K562 (cell line): ENCODE data around the gene CNOT6. TPM values are rescaled to one million over a fixed set of nuclear protein-coding genes. Genes with fewer than 3 reads are reported as not detected.

Source experiments
- ARID2 ChIP-seq: fragments of 450-650 bp; IDR thresholded peaks from 2 replicates; pipeline ENCODE4 v1.6.1; 2017; ENCODE audit warnings: antibody characterized with exemption, mild to moderate bottlenecking
- DPF2 ChIP-seq: fragments of 450-650 bp; IDR thresholded peaks from 2 replicates; pipeline ENCODE4 v1.6.1; 2016
- FOXA3 ChIP-seq, 2 experiments: fragments of 450-650 bp in 1 of 2; sonication (generic) in 1 of 2; formaldehyde crosslinking; IDR thresholded peaks in 1 of 2; conservative IDR thresholded peaks in 1 of 2; 2 replicates each; pipeline versions ENCODE4 v1.4.0 to v1.8.0; 2020 to 2022; ENCODE audit warnings: mild to moderate bottlenecking in 2 of 2, missing genetic modification reagents in 1 of 2
- FOXJ2 ChIP-seq: fragments of 200-800 bp; sonication (Bioruptor generic); IDR thresholded peaks from 2 replicates; pipeline ENCODE4 v1.6.1; 2016; ENCODE audit warnings: missing genetic modification characterization, missing compliant biosample characterization
- FOXK1 ChIP-seq: sonication (generic); formaldehyde crosslinking; IDR thresholded peaks from 2 replicates; pipeline ENCODE4 v1.8.0; 2022; ENCODE audit warnings: missing genetic modification reagents, mild to moderate bottlenecking, borderline replicate concordance
- HNRNPUL1 ChIP-seq: fragments of 200-400 bp; formaldehyde crosslinking; IDR thresholded peaks from 2 replicates; pipeline ENCODE4 v1.6.1; 2017; ENCODE audit warnings: low read length
- JUNB ChIP-seq: fragments of 450-650 bp; formaldehyde crosslinking; conservative IDR thresholded peaks from 2 replicates; pipeline ENCODE4 v1.4.0; 2020; ENCODE audit warnings: mild to moderate bottlenecking
- MAFK ChIP-seq: IDR thresholded peaks from 2 replicates; pipeline ENCODE4 v1.6.1; 2011; ENCODE audit warnings: low read length, improper control_type of control experiment
- MBD1 ChIP-seq: fragments of 250-450 bp; sonication (Bioruptor Pico); IDR thresholded peaks from 2 replicates; pipeline ENCODE4 v1.8.0; 2022; ENCODE audit warnings: inconsistent platforms
- MITF ChIP-seq: IDR thresholded peaks from 2 replicates; pipeline ENCODE4 v1.6.1; 2014; ENCODE audit warnings: antibody characterized with exemption
- SOX6 ChIP-seq: fragments of 450-650 bp; IDR thresholded peaks from 2 replicates; pipeline ENCODE4 v1.6.1; 2014; ENCODE audit warnings: mild to moderate bottlenecking
- TAF15 ChIP-seq: fragments of 200-400 bp; formaldehyde crosslinking; IDR thresholded peaks from 2 replicates; pipeline ENCODE4 v1.6.1; 2017; ENCODE audit warnings: mild to moderate bottlenecking, low read depth, low read length, moderate library complexity
- TOE1 ChIP-seq, 2 experiments: fragments of 450-650 bp in 1 of 2; sonication (generic) in 1 of 2; formaldehyde crosslinking in 1 of 2; IDR thresholded peaks; 2 replicates each; pipeline versions ENCODE4 v1.7.1 to v1.8.0; 2016 to 2022; ENCODE audit warnings: borderline replicate concordance in 2 of 2, mild to moderate bottlenecking in 2 of 2, antibody characterized with exemption in 1 of 2, inconsistent platforms in 1 of 2, low read depth in 1 of 2, missing genetic modification reagents in 1 of 2, moderate library complexity in 1 of 2
- UBTF ChIP-seq, 2 experiments: IDR thresholded peaks; 2 replicates each; pipeline ENCODE4 v1.6.1; 2012; ENCODE audit warnings: improper control_type of control experiment in 2 of 2, low read depth in 2 of 2, low read length in 2 of 2, borderline replicate concordance in 1 of 2
- ZNF175 ChIP-seq: fragments of 200-800 bp; sonication (Bioruptor generic); IDR thresholded peaks from 2 replicates; pipeline ENCODE4 v1.6.1; 2016; ENCODE audit warnings: low read depth, mild to moderate bottlenecking, missing genetic modification characterization, missing compliant biosample characterization
- ZNF23 ChIP-seq: fragments of 250-450 bp; sonication (Bioruptor Pico); IDR thresholded peaks from 2 replicates; pipeline ENCODE4 v1.4.0; 2020; ENCODE audit warnings: mild to moderate bottlenecking
- polyA plus RNA-seq, 8 experiments: library from polyadenylated mRNA; depleted of rRNA in 4 of 8; stranded (reverse) in 5 of 8; unstranded in 3 of 8; fragments of >200 nt; fragmentation: Nextera tagmentation in 2 of 8; fragmentation: Illumina TruSeq in 1 of 8; extraction: Ambion mirVana in 2 of 8; extraction: Trizol in 1 of 8; gene quantifications; 2 replicates each; pipeline versions ENCODE4 v1.2.1 to v1.2.3, GENCODE V29; 2011 to 2014; ENCODE audit warnings: inconsistent platforms in 1 of 8, missing spikeins in 1 of 8
- total RNA-seq, 7 experiments: library from RNA; depleted of rRNA in 6 of 7; stranded (reverse); fragments of >200 nt in 6 of 7; fragmentation: Illumina TruSeq in 2 of 7; extraction: Trizol in 2 of 7; gene quantifications; 2 replicates each; pipeline versions ENCODE4 v1.2.1 to v1.2.3, GENCODE V29; 2011 to 2021; ENCODE audit warnings: low replicate concordance in 1 of 7
- TF ChIP-seq, protein P1 (sequence below): fragments of 250-450 bp; sonication (Bioruptor Pico); IDR thresholded peaks from 2 replicates; pipeline ENCODE4 v1.4.0; 2020; ENCODE audit warnings: mild to moderate bottlenecking
- TF ChIP-seq, protein P2 (sequence below): fragments of 250-450 bp; sonication (Bioruptor Pico); IDR thresholded peaks from 2 replicates; pipeline ENCODE4 v1.5.1; 2021; ENCODE audit warnings: mild to moderate bottlenecking

CNOT6 gene
- total and polyA plus RNA-seq, 9 of the 15 experiments (the other 6 are each of a cell fraction or from before 2014, with no cell fraction given) = 4.9 to 32.4 (median 14.0) TPM

DNA sequence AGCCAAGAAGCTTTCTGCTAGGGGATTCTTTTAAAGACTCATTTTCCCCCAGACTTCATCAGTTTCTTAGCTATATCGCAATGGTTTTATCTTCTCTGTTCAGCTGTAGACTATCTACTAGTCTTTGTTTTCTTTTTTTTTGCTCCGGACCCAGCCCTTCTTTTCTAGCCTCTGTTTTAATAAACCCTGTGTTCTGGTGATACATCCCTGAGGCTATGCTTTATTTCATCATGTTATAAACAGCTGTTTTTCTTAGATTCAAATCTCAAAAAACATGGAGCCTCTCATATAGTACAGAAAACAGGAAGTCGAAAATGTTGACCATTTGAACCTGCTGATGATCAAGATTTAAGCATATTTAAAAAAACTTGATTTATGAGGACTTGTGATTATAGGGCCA, 59.4 kb downstream of the CNOT6 start (continued):
- no peak for TF ChIP-seq UBTF (IDR thresholded peaks at IDR 0.05; ENCODE audit: borderline replicate concordance in 1 of 2, low read depth in 2 of 2, low read length in 2 of 2)
- TF ChIP-seq MITF = no peak
- no peak for TF ChIP-seq HNRNPUL1
- no peak for TF ChIP-seq TOE1 (IDR thresholded peaks at IDR 0.05; ENCODE audit: borderline replicate concordance)
- no peak for TF ChIP-seq TOE1 (CRISPR knock-in tag; IDR thresholded peaks at IDR 0.05; ENCODE audit: borderline replicate concordance, low read depth)
- TF ChIP-seq FOXA3 (CRISPR knock-in tag; conservative IDR thresholded peaks at IDR 0.05 in 1 of 2, IDR thresholded peaks at IDR 0.05 in 1 of 2) = no peak
- TF ChIP-seq, protein P1, sequence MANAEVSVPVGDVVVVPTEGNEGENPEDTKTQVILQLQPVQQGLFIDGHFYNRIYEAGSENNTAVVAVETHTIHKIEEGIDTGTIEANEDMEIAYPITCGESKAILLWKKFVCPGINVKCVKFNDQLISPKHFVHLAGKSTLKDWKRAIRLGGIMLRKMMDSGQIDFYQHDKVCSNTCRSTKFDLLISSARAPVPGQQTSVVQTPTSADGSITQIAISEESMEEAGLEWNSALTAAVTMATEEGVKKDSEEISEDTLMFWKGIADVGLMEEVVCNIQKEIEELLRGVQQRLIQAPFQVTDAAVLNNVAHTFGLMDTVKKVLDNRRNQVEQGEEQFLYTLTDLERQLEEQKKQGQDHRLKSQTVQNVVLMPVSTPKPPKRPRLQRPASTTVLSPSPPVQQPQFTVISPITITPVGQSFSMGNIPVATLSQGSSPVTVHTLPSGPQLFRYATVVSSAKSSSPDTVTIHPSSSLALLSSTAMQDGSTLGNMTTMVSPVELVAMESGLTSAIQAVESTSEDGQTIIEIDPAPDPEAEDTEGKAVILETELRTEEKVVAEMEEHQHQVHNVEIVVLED (CRISPR knock-in tag) = no peak
- no peak for TF ChIP-seq MAFK
- no peak for TF ChIP-seq MBD1 (CRISPR knock-in tag)
- no peak for TF ChIP-seq ZNF175 (CRISPR knock-in tag)
- TF ChIP-seq, protein P2, sequence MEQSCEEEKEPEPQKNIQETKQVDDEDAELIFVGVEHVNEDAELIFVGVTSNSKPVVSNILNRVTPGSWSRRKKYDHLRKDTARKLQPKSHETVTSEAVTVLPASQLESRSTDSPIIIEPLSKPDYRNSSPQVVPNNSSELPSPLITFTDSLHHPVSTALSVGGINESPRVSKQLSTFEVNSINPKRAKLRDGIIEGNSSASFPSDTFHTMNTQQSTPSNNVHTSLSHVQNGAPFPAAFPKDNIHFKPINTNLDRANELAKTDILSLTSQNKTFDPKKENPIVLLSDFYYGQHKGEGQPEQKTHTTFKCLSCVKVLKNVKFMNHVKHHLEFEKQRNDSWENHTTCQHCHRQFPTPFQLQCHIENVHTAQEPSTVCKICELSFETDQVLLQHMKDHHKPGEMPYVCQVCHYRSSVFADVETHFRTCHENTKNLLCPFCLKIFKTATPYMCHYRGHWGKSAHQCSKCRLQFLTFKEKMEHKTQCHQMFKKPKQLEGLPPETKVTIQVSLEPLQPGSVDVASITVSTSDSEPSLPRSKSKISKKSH (CRISPR knock-in tag) = no peak
- no peak for TF ChIP-seq JUNB
- TF ChIP-seq ARID2 = no peak
- no peak for TF ChIP-seq FOXJ2 (tag)
- TF ChIP-seq SOX6 = peak; percentile 97
- TF ChIP-seq FOXK1 (CRISPR knock-in tag) = no peak
- TF ChIP-seq ZNF23 (CRISPR knock-in tag) = no peak
- no peak for TF ChIP-seq TAF15
- TF ChIP-seq DPF2 = peak; percentile 93
